Occipital lobe (tissue), 2 donors: ENCODE measurements around the gene FASN. TPM values are rescaled to one million over a fixed set of nuclear protein-coding genes. Genes with fewer than 3 reads are reported as not detected.

Source experiments
- DNase-seq: peaks from one replicate; lab custom pipeline; 2025; lab: John Stamatoyannopoulos, UW
- total RNA-seq: library from RNA; depleted of rRNA; stranded (reverse); fragments of >200 nt; gene quantifications from one replicate; pipeline ENCODE4 v1.2.3, GENCODE V29; 2014

FASN gene
- total RNA-seq, 1 donor from 2014 or later, result 84.1 TPM

DNA sequence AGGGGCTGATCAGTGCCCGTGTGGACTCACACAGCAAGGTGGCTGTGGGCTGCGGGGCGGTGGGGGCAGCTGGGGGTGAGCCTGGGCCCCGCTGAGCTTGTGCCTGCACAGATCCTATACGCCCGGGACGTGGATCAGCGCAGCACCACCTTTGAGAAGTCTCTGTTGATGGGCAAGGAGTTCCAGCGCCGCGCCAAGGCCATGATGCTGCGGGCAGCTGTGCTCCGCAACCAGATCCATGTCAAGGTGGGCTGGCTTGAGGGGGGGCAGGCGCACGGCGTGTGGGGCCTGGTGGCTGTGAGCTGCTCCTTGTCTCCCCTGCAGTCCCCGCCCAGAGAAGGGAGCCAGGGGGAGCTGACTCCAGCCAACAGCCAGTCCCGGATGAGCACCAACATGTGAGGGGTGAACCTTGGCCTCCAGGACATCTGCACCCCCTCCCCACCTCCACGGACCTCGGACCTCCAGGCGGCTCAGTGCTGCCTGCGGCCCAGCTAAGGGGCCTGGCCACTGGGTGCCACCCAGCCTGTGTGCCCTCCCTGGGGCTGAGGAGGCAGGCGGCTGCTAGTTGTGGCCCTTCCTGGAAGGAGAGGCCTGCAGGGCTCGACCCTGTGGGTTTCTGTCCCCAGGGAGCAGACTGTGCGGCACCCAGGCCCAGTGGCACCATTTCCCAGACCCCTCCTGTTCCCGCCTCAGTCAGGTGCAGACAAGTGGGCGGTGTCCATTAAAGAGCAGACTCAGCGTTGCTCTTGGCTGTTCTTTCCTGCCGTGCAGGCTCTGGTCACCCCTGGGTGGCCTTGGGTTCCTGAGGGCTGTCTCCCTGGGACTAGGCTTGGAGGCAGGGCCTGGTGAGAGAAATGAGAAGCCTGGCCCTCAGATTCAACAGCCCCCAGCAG lies 41.1 kb downstream of the FASN start:
- DNase-seq, result no peak

DNA sequence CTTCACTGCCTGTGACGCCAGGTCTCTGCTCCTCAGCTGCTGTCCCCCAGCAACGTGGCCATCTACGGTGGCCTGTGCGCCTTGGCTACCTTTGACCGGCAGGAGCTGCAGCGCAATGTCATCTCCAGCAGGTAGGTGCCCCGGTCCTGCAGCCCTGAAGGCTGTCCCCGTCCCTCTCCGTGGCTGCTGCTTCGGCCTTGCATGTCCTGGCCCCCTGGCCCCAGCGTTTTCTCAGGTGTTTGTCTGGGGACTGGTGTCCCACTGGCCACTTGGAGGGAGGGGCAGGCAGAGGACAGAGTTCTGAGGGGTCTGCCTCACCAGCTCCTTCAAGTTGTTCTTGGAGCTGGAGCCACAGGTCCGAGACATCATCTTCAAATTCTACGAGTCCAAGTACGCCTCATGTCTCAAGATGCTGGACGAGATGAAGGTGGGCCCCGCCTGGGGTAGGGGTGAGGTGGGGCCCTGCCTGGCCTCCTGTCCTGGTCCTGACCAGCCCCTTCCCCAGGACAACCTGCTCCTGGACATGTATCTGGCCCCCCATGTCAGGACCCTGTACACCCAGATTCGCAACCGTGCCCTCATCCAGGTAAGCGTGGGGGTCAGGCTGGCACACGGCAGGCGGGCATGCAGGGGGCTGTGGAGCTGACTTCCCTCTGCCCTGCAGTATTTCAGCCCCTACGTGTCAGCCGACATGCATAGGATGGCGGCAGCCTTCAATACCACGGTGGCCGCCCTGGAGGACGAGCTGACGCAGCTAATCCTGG lies 41.9 kb downstream of the FASN start:
- no peak for DNase-seq

DNA sequence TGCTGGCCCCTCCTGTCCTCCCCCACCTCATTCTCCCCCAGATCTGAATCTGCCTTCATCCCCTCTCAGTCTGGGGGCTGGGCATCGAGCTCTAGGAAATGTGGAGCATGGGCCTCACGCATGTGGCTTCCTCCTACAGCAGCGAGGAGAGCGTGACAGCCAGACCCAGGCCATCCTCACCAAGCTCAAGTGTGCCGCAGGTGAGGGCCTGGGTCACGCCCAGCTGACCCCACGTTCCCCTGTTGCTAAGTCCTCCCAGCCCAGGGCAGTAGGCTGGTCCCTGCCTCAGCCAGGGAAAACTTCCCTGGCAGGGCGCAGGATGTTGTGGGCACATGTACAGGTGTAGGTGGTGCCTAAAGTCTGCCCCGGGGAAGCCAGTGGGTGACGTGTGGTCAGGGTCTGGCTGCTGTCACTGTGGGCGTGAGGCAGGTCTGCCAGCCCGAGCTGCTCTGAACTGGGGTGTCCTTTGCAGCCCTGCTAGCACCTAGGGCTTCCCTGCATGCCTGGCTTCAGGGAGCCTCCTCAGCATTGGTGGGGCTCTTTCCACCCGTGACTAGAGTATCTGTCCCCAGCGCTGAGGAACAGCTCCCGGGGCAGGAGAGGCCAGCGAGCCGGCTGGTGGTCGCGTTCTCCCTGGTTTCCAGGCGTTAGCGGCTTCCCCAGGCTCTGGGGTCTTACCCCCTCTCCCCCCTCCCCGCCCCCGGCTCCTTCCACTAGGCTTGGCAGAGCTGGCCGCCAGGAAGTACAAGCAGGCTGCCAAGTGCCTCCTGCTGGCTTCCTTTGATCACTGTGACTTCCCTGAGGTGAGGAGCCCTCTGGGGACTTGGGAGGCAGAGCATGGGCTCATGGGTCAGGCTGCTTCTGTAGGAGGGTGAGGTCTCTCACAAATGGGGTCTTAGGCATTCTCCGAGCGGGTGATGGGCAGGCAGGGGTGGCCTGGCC lies 42.7 kb downstream of the FASN start:
- no peak for DNase-seq

DNA sequence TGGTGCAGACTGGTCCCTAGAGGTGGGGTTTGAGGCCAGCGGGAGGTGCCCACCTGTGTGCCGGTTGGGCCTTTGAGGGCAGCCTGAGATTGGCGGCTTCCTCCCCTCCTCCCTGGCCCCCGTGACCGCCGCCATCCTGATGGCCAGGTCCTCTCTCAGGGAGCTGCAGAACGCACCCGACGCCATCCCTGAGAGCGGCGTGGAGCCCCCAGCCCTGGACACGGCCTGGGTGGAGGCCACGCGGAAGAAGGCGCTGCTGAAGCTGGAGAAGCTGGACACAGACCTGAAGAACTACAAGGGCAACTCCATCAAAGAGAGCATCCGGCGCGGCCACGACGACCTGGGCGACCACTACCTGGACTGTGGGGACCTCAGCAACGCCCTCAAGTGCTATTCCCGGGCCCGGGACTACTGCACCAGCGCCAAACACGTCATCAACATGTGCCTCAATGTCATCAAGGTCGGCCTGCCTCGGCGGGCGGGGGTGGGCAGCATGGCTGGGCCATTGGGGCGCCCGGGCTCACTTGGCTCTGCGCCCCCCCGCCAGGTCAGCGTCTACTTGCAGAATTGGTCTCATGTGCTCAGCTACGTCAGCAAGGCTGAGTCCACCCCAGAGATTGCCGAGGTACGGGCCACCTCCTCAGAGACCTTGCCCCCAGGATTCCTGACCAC lies 43.5 kb downstream of the FASN start:
- no peak for DNase-seq

DNA sequence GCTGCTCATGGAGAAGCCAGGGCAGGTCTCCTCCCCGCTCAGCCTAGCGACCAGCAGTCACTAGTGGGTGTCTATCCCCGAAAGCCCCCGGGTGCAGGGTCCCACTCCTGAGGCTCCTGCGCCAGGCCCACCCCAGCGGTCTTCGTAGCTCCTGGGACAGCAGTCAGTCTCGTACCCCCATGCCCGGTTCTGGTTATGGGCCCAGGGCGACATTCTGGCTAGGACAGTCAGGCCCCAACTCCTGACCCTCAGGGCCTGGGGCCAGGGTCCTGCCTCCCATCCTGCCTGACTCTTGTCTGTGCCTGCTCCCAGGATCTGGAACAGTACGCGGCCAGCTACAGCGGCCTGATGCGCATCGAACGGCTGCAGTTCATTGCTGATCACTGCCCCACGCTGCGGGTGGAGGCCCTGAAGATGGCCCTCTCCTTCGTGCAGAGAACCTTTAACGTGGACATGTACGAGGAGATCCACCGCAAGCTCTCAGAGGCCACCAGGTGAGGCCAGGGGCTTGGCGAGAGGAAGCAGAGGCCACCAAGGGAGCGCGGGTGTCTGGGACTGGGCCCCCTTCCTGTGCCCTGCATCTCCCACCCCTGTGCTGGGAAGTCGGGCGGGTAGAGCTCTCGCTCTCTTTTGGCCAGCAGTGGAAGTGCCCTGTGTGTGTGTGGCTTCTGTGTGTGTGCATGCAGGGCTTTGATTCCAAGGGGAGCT lies 44.3 kb downstream of the FASN start:
- no peak for DNase-seq

- DNase-seq, result no peak
These were observed 44.9 kb downstream of the FASN start for GRCh38 chr17:82053130-82053529.

DNA sequence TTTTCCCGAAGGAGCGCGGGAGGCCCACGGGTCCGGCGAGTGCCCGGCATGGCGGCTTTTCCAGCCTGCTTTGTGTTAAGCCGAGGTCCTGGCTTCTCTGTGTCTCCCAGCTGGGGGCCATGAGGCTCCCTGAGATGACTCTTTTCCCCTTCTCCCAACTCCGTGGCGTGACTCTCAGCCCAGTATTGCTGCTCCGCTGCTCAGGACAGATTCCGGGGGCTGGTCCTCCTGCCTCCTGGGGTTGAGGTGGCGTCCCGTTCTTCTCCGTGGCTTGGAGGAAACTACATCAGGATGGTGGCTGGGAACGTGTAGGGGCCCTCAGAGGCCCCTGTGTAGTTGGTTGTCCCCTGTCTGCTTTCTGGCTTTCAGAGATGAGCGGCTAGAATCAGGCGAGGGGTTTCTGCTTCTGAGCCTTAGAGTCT lies 45.4 kb downstream of the FASN start:
- DNase-seq, result no peak

GRCh38 chr17:82051776-82052637 lies 46.0 kb downstream of the FASN start, which contains the start of the genes GPS1 and RFNG:
Gene GPS1, plus strand, starts transcription at chr17:82051898. Its CDS starts 34 bp downstream, at chr17:82051932.
Gene RFNG, minus strand, starts transcription at chr17:82051811. Its CDS starts 45 bp downstream, at chr17:82051766.
- peak; percentile 70 for DNase-seq

- no peak for DNase-seq
These were observed 47.0 kb downstream of the FASN start for GRCh38 chr17:82050761-82051641.

- no peak for DNase-seq
These were observed 47.8 kb downstream of the FASN start for GRCh38 chr17:82050152-82050760.

DNA sequence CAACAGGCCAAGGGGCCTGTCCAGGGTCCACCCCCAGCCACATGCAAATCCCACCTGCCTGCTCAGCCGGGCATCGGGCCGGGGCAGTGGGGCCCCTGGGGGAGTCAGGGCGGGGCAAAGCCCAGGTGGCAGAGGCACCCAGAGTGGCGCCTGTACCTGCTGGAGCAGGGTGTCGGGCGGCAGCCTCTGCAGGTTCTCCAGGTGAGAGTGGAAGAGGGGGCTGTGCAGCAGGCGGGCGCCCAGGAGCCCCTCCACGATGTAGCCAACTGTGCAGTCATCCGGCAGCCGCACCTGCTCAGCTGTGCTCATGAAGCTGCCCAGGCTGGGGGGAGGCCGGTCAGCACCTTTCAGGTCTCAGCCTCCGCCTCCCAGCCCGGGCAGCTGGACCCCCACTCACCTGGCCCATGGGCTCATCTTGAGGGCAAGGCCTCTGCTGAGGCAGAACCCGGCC lies 48.5 kb downstream of the FASN start:
- no peak for DNase-seq

- no peak for DNase-seq
These were observed 48.9 kb downstream of the FASN start for GRCh38 chr17:82049106-82049505.

GRCh38 chr17:82048571-82048971 lies 49.5 kb downstream of the FASN start:
- DNase-seq, result no peak

- no peak for DNase-seq
These were observed 50.0 kb downstream of the FASN start for GRCh38 chr17:82047914-82048570.

DNA sequence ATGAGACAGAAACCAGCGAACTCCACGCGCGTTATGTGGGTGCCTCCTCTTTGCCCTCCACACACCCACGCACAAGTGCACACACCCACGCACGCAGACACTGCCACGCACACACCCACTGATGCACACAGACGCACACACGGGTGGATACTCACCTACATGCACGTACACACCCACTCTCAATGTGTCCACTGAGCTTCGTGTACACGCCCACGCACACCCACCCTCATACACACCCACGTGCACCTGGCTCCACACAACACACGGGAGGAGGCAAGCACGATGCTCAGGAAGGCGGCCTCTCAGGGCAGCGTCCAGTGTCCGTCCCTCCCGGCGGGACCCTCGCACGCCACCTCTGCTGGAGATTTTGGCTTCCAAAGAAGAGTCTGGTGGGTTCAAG lies 50.7 kb downstream of the FASN start:
- no peak for DNase-seq

DNA sequence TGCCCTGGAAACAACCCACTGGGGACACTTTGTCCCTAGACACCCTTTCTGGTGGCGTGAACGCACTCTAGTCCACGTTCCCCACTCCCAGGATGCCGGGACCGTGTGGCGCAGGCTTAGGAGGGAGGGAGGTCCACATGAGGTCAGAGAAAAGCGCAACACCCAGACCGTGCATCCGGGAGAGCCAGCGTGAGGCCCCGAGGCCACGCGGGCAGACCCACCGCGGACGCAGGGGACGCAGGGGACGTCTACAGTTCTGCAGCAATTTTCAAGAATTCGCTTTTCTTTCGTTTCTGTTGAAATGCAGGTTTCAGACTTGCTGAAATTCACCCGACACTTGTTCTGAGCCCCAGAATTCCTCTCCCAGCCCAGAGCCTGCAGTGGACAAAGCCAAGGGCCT lies 51.1 kb downstream of the FASN start:
- no peak for DNase-seq

GRCh38 chr17:82045936-82046484 lies 52.0 kb downstream of the FASN start:
- no peak for DNase-seq
